Colonic mucosa (tissue), 4 donors: ENCODE measurements around the gene FAM3B. TPM values are rescaled to one million over a fixed set of nuclear protein-coding genes. Genes with fewer than 3 reads are reported as not detected.

Source experiments
- DNase-seq: peaks from one replicate; pipeline ENCODE4 v3.0.0-alpha.2; 2020
- H3K27ac ChIP-seq: fragments of 200-600 bp; one replicate; pipeline ENCODE4 v1.8.0; 2021
- H3K27me3 ChIP-seq: fragments of 200-600 bp; one replicate; pipeline ENCODE4 v1.8.0; 2021
- H3K36me3 ChIP-seq: fragments of 200-600 bp; one replicate; pipeline ENCODE4 v1.8.0; 2021
- H3K4me1 ChIP-seq: fragments of 200-600 bp; one replicate; pipeline ENCODE4 v1.8.0; 2021; ENCODE audit warnings: mild to moderate bottlenecking
- H3K4me3 ChIP-seq: fragments of 200-600 bp; one replicate; pipeline ENCODE4 v1.8.0; 2021
- H3K9ac ChIP-seq, 2 donors: one replicate each; pipeline ENCODE4 v1.7.0; 2013; ENCODE audit warnings: control low read depth in 2 of 2, low read depth in 2 of 2, low read length in 2 of 2
- H3K9me3 ChIP-seq: fragments of 200-600 bp; one replicate; pipeline ENCODE4 v1.8.0; 2021
- intact Hi-C: fragments of 100-400 bp; cut with DNase I; formaldehyde crosslinking; loops from one replicate; pipeline ENCODE4 v1.14.1; 2022
- total RNA-seq, 2 donors: library from RNA; stranded (reverse); fragmentation: NEBNext Ultra II Directional in 1 of 2; extraction: Animal tissue kit (Norgen Biotek cat#: 25700) in 1 of 2; gene quantifications; one replicate each; pipeline ENCODE4 v1.2.1, GENCODE V29; 2021
- TF ChIP-seq, protein P1 (sequence below): fragments of 200-600 bp; IDR thresholded peaks from one replicate; pipeline ENCODE4 v1.8.0; 2022; ENCODE audit warnings: antibody characterized with exemption, mild to moderate bottlenecking
- donor health status: healthy.
- donor health status: DM: no; HTN: no; CAD: no.
- donor health status: DM: no; HTN: no; CAD: no.

FAM3B gene
- total RNA-seq, 2 donors from 2014 or later, result 0.35 to 0.90 TPM

DNA sequence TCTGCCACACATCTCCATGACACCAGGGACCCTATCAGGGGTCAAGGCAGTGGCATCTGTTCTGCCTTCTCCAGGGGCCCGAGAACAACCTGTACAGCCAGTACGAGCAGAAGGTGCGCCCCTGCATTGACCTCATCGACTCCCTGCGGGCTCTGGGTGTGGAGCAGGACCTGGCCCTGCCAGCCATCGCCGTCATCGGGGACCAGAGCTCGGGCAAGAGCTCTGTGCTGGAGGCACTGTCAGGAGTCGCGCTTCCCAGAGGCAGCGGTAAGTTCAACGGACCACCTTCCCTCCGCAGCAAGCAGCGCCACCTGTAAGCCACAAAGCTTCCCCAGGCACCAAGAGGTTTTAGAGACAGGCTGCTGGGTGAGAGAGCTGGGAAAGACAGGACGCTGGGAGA is 61.1 kb downstream of the FAM3B start:
- DNase-seq, result no peak
- intact Hi-C loops, result no loop called here
- Histone ChIP-seq H3K27ac (no peak overlapping the region), H3K4me1 (no peaks in the 10 kb centered on the region), H3K9ac (no peak overlapping the region), H3K9me3 (no peaks in the 10 kb centered on the region), H3K4me3 (no peak overlapping the region), H3K36me3 (no peaks in the 10 kb centered on the region), H3K27me3 (no peaks in the 10 kb centered on the region)
- TF ChIP-seq, protein P1, sequence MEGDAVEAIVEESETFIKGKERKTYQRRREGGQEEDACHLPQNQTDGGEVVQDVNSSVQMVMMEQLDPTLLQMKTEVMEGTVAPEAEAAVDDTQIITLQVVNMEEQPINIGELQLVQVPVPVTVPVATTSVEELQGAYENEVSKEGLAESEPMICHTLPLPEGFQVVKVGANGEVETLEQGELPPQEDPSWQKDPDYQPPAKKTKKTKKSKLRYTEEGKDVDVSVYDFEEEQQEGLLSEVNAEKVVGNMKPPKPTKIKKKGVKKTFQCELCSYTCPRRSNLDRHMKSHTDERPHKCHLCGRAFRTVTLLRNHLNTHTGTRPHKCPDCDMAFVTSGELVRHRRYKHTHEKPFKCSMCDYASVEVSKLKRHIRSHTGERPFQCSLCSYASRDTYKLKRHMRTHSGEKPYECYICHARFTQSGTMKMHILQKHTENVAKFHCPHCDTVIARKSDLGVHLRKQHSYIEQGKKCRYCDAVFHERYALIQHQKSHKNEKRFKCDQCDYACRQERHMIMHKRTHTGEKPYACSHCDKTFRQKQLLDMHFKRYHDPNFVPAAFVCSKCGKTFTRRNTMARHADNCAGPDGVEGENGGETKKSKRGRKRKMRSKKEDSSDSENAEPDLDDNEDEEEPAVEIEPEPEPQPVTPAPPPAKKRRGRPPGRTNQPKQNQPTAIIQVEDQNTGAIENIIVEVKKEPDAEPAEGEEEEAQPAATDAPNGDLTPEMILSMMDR, result no peak

DNA sequence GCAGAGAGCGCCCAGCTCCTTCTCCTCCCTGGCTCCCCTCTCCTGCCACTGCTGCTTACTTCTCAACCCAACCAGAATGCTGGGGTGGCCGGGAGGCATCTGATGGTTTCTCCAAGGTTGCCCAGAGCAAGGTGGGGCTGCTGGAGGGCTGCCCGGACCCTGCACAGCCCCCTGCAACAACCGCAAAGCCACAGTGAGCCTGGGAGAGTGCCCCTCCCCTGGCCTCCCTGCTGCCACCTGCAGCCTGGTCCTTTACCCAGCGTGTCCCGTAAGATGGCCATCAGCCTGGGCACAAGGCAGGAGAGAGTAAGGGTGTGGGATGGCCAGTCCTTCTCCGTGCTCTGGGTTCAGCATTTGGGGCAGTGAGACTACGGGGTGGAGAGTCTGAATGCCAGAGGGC is 62.2 kb downstream of the FAM3B start:
- DNase-seq, result no peak
- Histone ChIP-seq H3K27me3 (no peaks in the 10 kb centered on the region), H3K27ac (no peak overlapping the region), H3K9ac (no peak overlapping the region), H3K36me3 (no peaks in the 10 kb centered on the region), H3K4me3 (no peak overlapping the region), H3K4me1 (no peaks in the 10 kb centered on the region), H3K9me3 (no peaks in the 10 kb centered on the region)
- TF ChIP-seq, protein P1, result no peak
- intact Hi-C loops, result no loop called here

DNA sequence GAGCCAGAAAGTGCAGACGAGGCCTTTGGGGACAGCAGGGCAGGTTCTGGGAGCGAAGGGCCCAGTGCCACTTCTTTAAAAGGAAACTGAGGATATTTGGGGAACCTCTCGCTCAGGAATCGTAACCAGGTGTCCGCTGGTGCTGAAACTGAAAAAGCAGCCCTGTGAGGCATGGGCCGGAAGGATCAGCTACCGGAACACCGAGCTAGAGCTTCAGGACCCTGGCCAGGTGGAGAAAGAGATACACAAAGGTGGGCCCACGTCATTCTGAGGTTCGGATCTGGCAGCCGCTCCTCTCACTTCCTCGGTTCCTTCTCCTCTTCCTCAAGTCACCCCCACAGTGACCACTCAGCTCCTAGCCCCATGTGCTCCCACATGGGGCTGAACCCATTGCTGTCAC is 63.3 kb downstream of the FAM3B start:
- TF ChIP-seq, protein P1, result no peak
- no peak overlapping the region for H3K9ac ChIP-seq
- H3K27ac ChIP-seq, result no peak overlapping the region
- H3K4me3 ChIP-seq, result no peak overlapping the region
- DNase-seq, result no peak
- no peaks in the 10 kb centered on the region for H3K36me3 ChIP-seq
- no peaks in the 10 kb centered on the region for H3K4me1 ChIP-seq
- intact Hi-C loops, result no loop called here
- H3K27me3 ChIP-seq, result no peaks in the 10 kb centered on the region
- no peaks in the 10 kb centered on the region for H3K9me3 ChIP-seq

DNA sequence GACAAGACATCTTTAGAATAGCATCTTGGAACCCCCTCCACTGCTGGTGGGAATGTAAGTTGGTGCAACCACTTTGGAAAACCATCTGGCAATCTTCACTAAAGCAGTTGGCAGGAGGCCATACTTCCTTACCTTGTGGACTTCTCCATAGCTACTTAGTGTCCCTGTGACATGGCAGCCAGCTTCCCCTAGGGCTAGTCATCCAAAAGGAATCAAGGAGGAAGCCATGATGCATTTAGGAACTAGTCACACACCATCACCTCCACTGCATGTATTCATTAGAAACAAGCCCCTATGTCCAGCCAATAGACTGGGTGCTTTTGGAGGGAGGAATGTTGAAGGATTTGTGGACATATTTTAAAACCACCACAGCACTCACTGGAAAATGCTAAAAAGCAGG is 65.1 kb downstream of the FAM3B start:
- Histone ChIP-seq H3K27me3 (no peaks in the 10 kb centered on the region), H3K4me1 (no peaks in the 10 kb centered on the region), H3K9ac (no peak overlapping the region), H3K4me3 (no peak overlapping the region), H3K9me3 (no peaks in the 10 kb centered on the region), H3K27ac (no peak overlapping the region), H3K36me3 (no peaks in the 10 kb centered on the region)
- DNase-seq, result no peak
- TF ChIP-seq, protein P1, result no peak
- intact Hi-C loops, result no loop called here

DNA sequence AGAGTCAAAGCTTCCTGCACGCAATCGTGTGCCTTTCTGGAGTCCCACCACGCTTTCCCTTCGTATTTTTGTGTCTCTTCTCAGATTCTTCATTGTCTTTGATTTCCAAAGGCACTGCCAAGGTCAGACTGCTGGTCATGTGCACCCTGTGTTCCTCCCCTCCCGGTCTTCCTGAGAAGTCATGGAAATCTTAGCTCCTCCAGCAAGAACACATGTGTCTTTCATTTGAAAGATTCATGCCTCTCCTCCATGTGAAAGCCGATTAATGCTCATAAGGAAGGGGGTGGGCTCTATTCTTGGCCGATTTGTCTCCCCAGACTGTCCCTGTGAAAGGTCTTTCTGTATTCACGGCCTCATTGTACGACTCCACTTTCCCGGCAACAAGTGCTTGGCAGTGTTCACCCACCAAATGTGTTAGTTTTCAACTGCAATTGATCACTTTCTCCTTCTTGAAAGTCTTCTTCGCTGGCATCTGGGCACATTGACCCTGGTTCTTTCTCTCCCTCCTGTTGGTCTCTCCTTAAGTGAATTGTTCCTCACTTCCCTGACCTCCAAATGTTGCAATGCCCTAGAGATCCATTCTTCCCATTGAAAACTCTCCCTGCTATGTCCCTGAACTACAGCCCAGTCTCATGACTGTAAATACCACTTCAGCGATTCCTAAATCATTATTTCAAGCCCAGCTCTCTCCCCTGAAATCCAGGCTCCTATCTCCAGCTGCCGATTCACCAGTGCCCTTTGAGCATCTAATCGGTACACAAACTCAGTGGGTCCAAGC is 70.6 kb downstream of the FAM3B start:
- no peaks in the 10 kb centered on the region for H3K4me1 ChIP-seq
- DNase-seq, result no peak
- no peaks in the 10 kb centered on the region for H3K36me3 ChIP-seq
- intact Hi-C loops, result no loop called here
- no peaks in the 10 kb centered on the region for H3K9me3 ChIP-seq
- H3K4me3 ChIP-seq, result no peak overlapping the region
- no peak overlapping the region for H3K27ac ChIP-seq
- H3K9ac ChIP-seq, result no peak overlapping the region
- TF ChIP-seq, protein P1, result no peak
- H3K27me3 ChIP-seq, result no peaks in the 10 kb centered on the region
